ENCODE results near the gene XCL2.
"Not testable (repeated sequence)": the region's sequence is repeated elsewhere in the genome, so short reads cannot be mapped to it uniquely, and the experiment has no call there.

The XCL2 gene

DNA sequence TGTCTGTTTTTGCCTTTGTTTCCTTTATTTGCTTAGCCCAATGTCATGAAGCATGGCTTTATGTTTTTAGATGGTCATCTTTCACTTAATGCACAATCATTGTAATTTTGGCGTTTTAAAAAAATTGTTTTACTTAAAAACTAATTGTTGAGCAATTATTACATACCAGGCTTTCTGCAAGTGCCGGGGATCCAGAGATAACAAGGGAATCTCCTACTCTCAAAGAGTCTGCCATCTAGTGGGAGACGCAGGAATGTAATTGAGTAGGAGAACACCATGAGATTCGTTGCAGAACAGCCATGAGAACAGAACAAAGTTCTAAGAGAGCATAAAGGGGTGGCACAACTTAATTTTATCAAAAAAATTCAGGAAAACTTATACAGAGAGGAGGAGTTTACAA lies 30.4 kb upstream of the XCL2 start:
- not testable (repeated sequence) for H3K9ac ChIP-seq (ENCODE audit: low read depth, low read length); H2AFZ ChIP-seq (ENCODE audit: low read depth, low read length); H3K4me2 ChIP-seq (ENCODE audit: insufficient read depth, low read length); H3K4me1 ChIP-seq (ENCODE audit: insufficient read depth, low read length); H3K36me3 ChIP-seq (ENCODE audit: insufficient read depth, low read length); H3K79me2 ChIP-seq (ENCODE audit: insufficient read depth, low read length); H3K4me3 ChIP-seq (ENCODE audit: low read depth in 1 of 2, low read length in 2 of 2); H3K27me3 ChIP-seq (ENCODE audit: insufficient read depth, low read length, poor library complexity); H3K27ac ChIP-seq (ENCODE audit: low read length); H4K20me1 ChIP-seq (ENCODE audit: insufficient read depth, low read length); H3K9me3 ChIP-seq (ENCODE audit: insufficient read depth, low read length, severe bottlenecking)
- peak; percentile 57 for TF ChIP-seq CTCF (IDR thresholded peaks at IDR 0.05; ENCODE audit: borderline replicate concordance, extremely low read depth, low read length, poor library complexity, severe bottlenecking)
- DNase-seq (peak; percentile 53), ATAC-seq (ENCODE audit: insufficient read depth, low read depth) (peak; percentile 82)

- Histone ChIP-seq H3K79me2 (ENCODE audit: insufficient read depth, low read length) (no peaks in the 10 kb centered on the region), H3K4me3 (ENCODE audit: low read depth in 1 of 2, low read length in 2 of 2) (no peak overlapping the region), H3K27me3 (ENCODE audit: insufficient read depth, low read length, poor library complexity) (no peaks in the 10 kb centered on the region), H3K36me3 (ENCODE audit: insufficient read depth, low read length) (no peaks in the 10 kb centered on the region), H3K4me1 (ENCODE audit: insufficient read depth, low read length) (no peaks in the 10 kb centered on the region), H3K4me2 (ENCODE audit: insufficient read depth, low read length) (no peak overlapping the region), H3K27ac (ENCODE audit: low read length) (no peak overlapping the region), H3K9ac (ENCODE audit: low read depth, low read length) (no peak overlapping the region), H4K20me1 (ENCODE audit: insufficient read depth, low read length) (no peaks in the 10 kb centered on the region), H2AFZ (ENCODE audit: low read depth, low read length) (no peak overlapping the region), H3K9me3 (ENCODE audit: insufficient read depth, low read length, severe bottlenecking) (no peaks in the 10 kb centered on the region)
- DNase-seq (no peak), ATAC-seq (ENCODE audit: insufficient read depth, low read depth) (no peak)
- no peak for TF ChIP-seq CTCF (IDR thresholded peaks at IDR 0.05; ENCODE audit: borderline replicate concordance, extremely low read depth, low read length, poor library complexity, severe bottlenecking)
- no peak for TF ChIP-seq EZH2 (IDR thresholded peaks at IDR 0.05; ENCODE audit: borderline replicate concordance, low read depth, low read length, severe bottlenecking)
Measured at GRCh38 chr1:168572633-168573032, 28.8 kb upstream of the XCL2 start.

DNA sequence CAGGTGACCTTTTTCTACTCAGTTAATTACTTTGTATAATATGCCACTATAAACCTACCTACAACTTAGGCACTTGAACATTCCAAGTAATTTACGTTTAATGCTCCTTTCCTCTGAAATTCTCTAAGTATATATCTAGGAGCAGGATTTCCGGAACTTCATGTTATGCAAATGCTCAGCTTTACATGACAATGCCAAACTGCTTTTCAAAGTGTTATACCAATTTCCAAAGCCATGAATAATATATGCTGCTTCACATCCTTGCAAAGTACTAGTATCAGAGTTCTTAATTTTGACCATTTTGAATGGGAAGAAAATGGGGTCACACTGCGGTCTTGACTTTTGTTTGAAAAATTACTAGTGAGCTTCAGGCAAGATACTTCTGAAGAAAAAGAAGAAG lies 26.9 kb upstream of the XCL2 start:
- no peaks in the 10 kb centered on the region for H3K36me3 ChIP-seq (ENCODE audit: insufficient read depth, low read length)
- H3K4me1 ChIP-seq (ENCODE audit: insufficient read depth, low read length): no peaks in the 10 kb centered on the region
- H3K27ac ChIP-seq (ENCODE audit: low read length): no peak overlapping the region
- H3K9me3 ChIP-seq (ENCODE audit: insufficient read depth, low read length, severe bottlenecking): no peaks in the 10 kb centered on the region
- H3K27me3 ChIP-seq (ENCODE audit: insufficient read depth, low read length, poor library complexity): no peaks in the 10 kb centered on the region
- no peak for DNase-seq
- no peak overlapping the region for H3K9ac ChIP-seq (ENCODE audit: low read depth, low read length)
- H2AFZ ChIP-seq (ENCODE audit: low read depth, low read length): no peak overlapping the region
- ATAC-seq (ENCODE audit: insufficient read depth, low read depth): no peak
- H3K79me2 ChIP-seq (ENCODE audit: insufficient read depth, low read length): no peaks in the 10 kb centered on the region
- H4K20me1 ChIP-seq (ENCODE audit: insufficient read depth, low read length): no peaks in the 10 kb centered on the region
- no peak for TF ChIP-seq CTCF (IDR thresholded peaks at IDR 0.05; ENCODE audit: borderline replicate concordance, extremely low read depth, low read length, poor library complexity, severe bottlenecking)
- no peak for TF ChIP-seq EZH2 (IDR thresholded peaks at IDR 0.05; ENCODE audit: borderline replicate concordance, low read depth, low read length, severe bottlenecking)
- H3K4me3 ChIP-seq (ENCODE audit: low read depth in 1 of 2, low read length in 2 of 2): no peak overlapping the region
- H3K4me2 ChIP-seq (ENCODE audit: insufficient read depth, low read length): no peak overlapping the region

DNA sequence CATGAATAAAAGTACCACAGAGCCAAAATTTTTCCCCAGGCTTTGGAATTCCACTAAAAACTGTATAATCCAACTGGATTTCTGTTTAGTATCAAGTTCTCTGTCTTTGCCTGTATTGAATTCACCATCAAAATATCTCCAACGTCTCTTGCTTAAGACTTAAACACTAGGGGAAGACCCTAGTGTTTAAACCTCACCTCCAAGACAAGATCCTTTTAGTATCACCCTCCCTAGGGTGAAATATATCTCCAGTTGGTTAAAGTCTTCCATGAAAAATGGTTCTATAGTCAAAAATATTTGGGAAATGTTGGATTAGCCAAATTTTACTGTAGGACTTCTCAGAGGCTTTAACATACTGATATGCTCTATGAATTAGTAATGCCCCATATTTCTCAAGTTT lies 24.5 kb upstream of the XCL2 start:
- H3K27ac ChIP-seq (ENCODE audit: low read length): no peak overlapping the region
- no peak overlapping the region for H3K4me3 ChIP-seq (ENCODE audit: low read depth in 1 of 2, low read length in 2 of 2)
- DNase-seq: no peak
- no peak overlapping the region for H2AFZ ChIP-seq (ENCODE audit: low read depth, low read length)
- no peak overlapping the region for H3K4me2 ChIP-seq (ENCODE audit: insufficient read depth, low read length)
- TF ChIP-seq CTCF (IDR thresholded peaks at IDR 0.05; ENCODE audit: borderline replicate concordance, extremely low read depth, low read length, poor library complexity, severe bottlenecking) (no peak), EZH2 (IDR thresholded peaks at IDR 0.05; ENCODE audit: borderline replicate concordance, low read depth, low read length, severe bottlenecking) (no peak)
- no peaks in the 10 kb centered on the region for H4K20me1 ChIP-seq (ENCODE audit: insufficient read depth, low read length)
- H3K4me1 ChIP-seq (ENCODE audit: insufficient read depth, low read length): no peaks in the 10 kb centered on the region
- H3K9ac ChIP-seq (ENCODE audit: low read depth, low read length): no peak overlapping the region
- H3K79me2 ChIP-seq (ENCODE audit: insufficient read depth, low read length): no peaks in the 10 kb centered on the region
- H3K27me3 ChIP-seq (ENCODE audit: insufficient read depth, low read length, poor library complexity): no peaks in the 10 kb centered on the region
- H3K9me3 ChIP-seq (ENCODE audit: insufficient read depth, low read length, severe bottlenecking): no peaks in the 10 kb centered on the region
- no peaks in the 10 kb centered on the region for H3K36me3 ChIP-seq (ENCODE audit: insufficient read depth, low read length)
- no peak for ATAC-seq (ENCODE audit: insufficient read depth, low read depth)

All from DND-41 (cell line).